Measurements from ENCODE around the gene RGS12. TPM values are rescaled to one million over a fixed set of nuclear protein-coding genes. Genes with fewer than 3 reads are reported as not detected.

Gene RGS12
- total RNA-seq, 4 donors from 2014 or later = 14.6 to 25.1 (median 20.9) TPM

GRCh38 chr4:3290476-3290875 is 2.3 kb upstream of the RGS12 start:
- no peak for DNase-seq
- Histone ChIP-seq H3K27me3 (no peaks in the 10 kb centered on the region), H3K27ac (no peak overlapping the region), H3K9me3 (no peaks in the 10 kb centered on the region), H3K36me3 (no peaks in the 10 kb centered on the region), H3K4me3 (replicated peaks in 1 of 3) (no peak overlapping the region), H3K4me1 (peaks cover 9 to 18% of the 10 kb centered on the region in 2 donors)
- intact Hi-C loops (cut with DNase I) = loop anchor here (5.0 kb wide), 1 partner anchor 218 kb away; the partner anchor contains the start of genes HTT and HTT-AS
- no peak for TF ChIP-seq CTCF (IDR thresholded peaks at IDR 0.05)
- TF ChIP-seq POLR2A (IDR thresholded peaks at IDR 0.05) = no peak
- WGBS, 2 donors = 90 to 96% methylated on average over 6 to 8 of the region's 11 CpGs

DNA sequence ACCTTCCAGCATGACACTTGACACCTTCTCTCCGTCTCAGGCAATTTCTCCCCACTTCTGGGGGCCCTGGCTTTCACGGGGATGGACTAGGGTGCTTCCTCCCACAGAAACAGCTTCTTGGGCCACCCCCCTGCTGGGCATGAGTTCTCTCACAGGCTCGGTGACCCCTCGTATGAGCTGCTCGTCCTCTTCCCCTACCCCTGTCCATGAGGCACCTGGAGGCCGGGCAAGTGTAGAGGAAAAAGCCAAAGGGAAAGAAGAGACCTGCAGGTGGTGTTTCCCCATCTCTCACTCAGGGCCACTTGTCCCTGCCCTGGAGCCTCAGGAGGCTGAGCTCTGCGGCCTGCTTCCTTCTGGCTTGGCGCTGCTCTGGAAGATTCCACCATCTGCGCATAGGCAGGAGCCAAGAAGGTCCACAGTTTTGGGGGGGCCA is 1.9 kb upstream of the RGS12 start:
- H3K4me1 ChIP-seq = peaks cover 9 to 18% of the 10 kb centered on the region in 2 donors
- H3K9me3 ChIP-seq = no peaks in the 10 kb centered on the region
- no peaks in the 10 kb centered on the region for H3K36me3 ChIP-seq
- 87% methylated on average over 9 of the region's 9 CpGs for WGBS, 2 donors
- H3K27ac ChIP-seq = peak overlapping the region; percentile 90 to 96 (median 92)
- TF ChIP-seq POLR2A (IDR thresholded peaks at IDR 0.05) = no peak
- no peak for TF ChIP-seq CTCF (IDR thresholded peaks at IDR 0.05)
- H3K4me3 ChIP-seq (replicated peaks in 1 of 3) = peak overlapping the region in 1 of 3 donors; percentile 90
- intact Hi-C loops (cut with DNase I) = loop anchor here (5.0 kb wide), 1 partner anchor 219 kb away; the partner anchor contains the start of genes HTT and HTT-AS
- H3K27me3 ChIP-seq = no peaks in the 10 kb centered on the region
- DNase-seq = no peak

DNA sequence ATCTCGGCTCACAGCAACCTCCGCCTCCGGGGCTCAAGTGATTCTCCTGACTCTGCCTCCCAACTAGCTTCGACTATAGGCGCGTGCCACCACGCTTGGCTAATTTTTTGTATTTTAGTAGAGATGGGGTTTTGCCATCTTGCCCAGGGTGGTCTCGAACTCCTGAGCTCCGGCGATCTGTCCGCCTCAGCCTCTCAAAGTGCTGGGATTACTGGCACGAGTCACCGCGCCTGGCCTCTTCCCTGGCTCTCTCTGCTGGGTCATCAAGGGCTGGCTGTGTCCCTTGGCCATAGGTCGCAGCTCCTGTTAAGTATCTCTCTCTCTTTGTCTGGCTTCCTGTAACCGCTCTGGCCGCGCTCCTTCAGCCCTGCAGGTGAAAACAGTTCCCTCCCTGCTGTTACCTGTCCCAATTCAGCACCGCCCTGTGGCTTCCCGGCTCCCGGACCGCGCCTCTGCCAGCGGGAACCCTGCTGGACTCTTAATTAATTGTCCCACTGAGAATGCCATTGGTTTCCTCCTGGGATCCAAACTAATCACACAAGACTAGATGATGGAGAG is 1.3 kb upstream of the RGS12 start:
- peak overlapping the region; percentile 8 to 90 (median 85) for H3K4me3 ChIP-seq (replicated peaks in 1 of 3)
- H3K4me1 ChIP-seq = peaks cover 9 to 18% of the 10 kb centered on the region in 2 donors
- DNase-seq = peak; percentile 82 to 85
- H3K27me3 ChIP-seq = no peaks in the 10 kb centered on the region
- WGBS, 2 donors = 18 to 45% methylated on average over 17 to 24 of the region's 24 CpGs
- no peaks in the 10 kb centered on the region for H3K36me3 ChIP-seq
- H3K27ac ChIP-seq = peak overlapping the region; percentile 90 to 96 (median 92)
- no peak for TF ChIP-seq POLR2A (IDR thresholded peaks at IDR 0.05)
- TF ChIP-seq CTCF (IDR thresholded peaks at IDR 0.05) = peak in 1 of 6 experiments; percentile 1
- intact Hi-C loops (cut with DNase I) = loop anchor here (5.0 kb wide), 1 partner anchor 219 kb away; the partner anchor contains the start of genes HTT and HTT-AS
- H3K9me3 ChIP-seq = no peaks in the 10 kb centered on the region

GRCh38 chr4:3291969-3292570 is 751 bp upstream of the RGS12 start:
- peak; percentile 80 to 81 for DNase-seq
- no peaks in the 10 kb centered on the region for H3K9me3 ChIP-seq
- peaks cover 9 to 18% of the 10 kb centered on the region in 2 donors for H3K4me1 ChIP-seq
- WGBS, 2 donors = 0% methylated on average over 31 to 46 of the region's 60 CpGs
- peak overlapping the region; percentile 85 to 90 (median 90) for H3K4me3 ChIP-seq (replicated peaks in 1 of 3)
- no peaks in the 10 kb centered on the region for H3K27me3 ChIP-seq
- H3K36me3 ChIP-seq = no peaks in the 10 kb centered on the region
- intact Hi-C loops (cut with DNase I) = loop anchor here (5.0 kb wide), 1 partner anchor 220 kb away; the partner anchor contains the start of genes HTT and HTT-AS
- no peak for TF ChIP-seq POLR2A (IDR thresholded peaks at IDR 0.05)
- peak overlapping the region; percentile 90 to 96 (median 92) for H3K27ac ChIP-seq

DNA sequence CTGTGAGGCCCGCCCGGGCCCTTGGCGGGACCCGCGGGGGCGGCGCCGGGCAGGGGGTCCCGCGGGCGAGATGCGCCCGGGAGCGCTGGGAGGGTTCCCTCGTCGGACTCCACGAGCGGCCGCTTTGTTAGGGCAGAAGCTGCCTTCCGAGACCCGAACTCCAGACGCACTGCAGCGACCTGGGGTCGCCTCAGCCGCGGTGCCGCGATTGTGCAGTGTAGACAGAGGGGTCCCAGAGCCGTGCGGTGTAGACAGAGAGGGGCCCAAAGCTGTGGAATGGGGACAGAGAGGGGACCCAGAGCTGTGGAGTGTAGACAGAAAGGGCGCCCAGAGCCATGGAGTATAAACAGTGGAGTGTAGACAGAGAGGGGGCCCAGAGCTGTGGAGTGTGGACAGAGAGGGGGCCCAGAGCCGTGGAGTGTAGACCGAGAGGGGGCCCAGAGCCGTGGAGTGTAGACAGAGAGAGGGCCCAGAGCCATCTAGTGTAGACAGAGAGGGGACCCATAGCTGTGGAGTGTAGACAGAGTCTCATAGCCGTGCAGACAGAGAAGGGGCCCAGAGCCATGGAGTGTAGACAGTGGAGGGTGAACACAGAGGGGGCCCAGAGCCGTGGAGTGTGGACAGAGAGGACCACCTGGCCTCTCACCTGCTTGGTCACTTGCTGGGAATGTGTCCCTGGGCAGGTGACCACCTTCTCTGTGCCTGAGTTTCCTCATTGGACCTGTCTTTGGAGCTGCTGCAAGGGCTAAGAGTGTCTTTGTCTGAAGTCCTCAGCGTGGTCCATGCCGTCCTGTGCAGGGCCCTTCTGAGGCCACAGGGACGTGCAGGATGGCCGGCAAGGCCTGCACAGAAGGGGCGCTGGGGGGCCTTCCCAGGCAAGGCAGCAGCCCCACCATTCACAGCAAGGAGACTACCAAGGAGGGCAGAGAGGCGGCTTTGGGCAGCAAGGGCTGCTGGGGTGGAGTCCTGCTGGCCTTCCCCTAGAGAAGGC is 875 bp downstream of the RGS12 start:
- WGBS, 2 donors = 20 to 29% methylated on average over 25 to 36 of the region's 42 CpGs
- H3K9me3 ChIP-seq = no peaks in the 10 kb centered on the region
- DNase-seq = peak in 1 of 2 donors; percentile 24
- H3K36me3 ChIP-seq = no peaks in the 10 kb centered on the region
- no peaks in the 10 kb centered on the region for H3K27me3 ChIP-seq
- H3K4me3 ChIP-seq (replicated peaks in 1 of 3) = peak overlapping the region in 1 of 3 donors; percentile 45
- intact Hi-C loops (cut with DNase I) = loop anchor here (5.0 kb wide), 1 partner anchor 221 kb away; the partner anchor contains the start of genes HTT and HTT-AS
- peaks cover 9 to 18% of the 10 kb centered on the region in 2 donors for H3K4me1 ChIP-seq
- H3K27ac ChIP-seq = peak overlapping the region; percentile 56 to 68 (median 59)
- TF ChIP-seq CTCF (IDR thresholded peaks at IDR 0.05) (no peak), POLR2A (IDR thresholded peaks at IDR 0.05) (no peak)

Data from thyroid gland (tissue), 4 donors.